AG09309 (cell line): ENCODE results near the gene FLACC1.
"Not testable (repeated sequence)": the region's sequence is repeated elsewhere in the genome, so short reads cannot be mapped to it uniquely, and the experiment has no call there.

Experiments used
- DNase-seq: peaks from one replicate; pipeline ENCODE4 v3.0.0-alpha.2; 2010; ENCODE audit warnings: low read depth
- H3K4me3 ChIP-seq: 2 replicates; pipeline ENCODE4 v1.5.1; 2011; ENCODE audit warnings: mild to moderate bottlenecking, low read depth, low read length, moderate library complexity; ENCODE audit not compliant: control insufficient read depth
- CTCF ChIP-seq: IDR thresholded peaks from 2 replicates; pipeline ENCODE4 v1.5.1; 2011; ENCODE audit warnings: mild to moderate bottlenecking, low read depth, low read length, inconsistent platforms; ENCODE audit not compliant: insufficient read depth, control insufficient read depth; ENCODE audit errors: missing control alignments

FLACC1 gene

GRCh38 chr2:201249889-201250288 lies 107.3 kb downstream of the FLACC1 start:
- DNase-seq = no peak
- no peak overlapping the region for H3K4me3 ChIP-seq
- no peak for TF ChIP-seq CTCF

GRCh38 chr2:201248288-201248844 lies 108.8 kb downstream of the FLACC1 start:
- no peak for TF ChIP-seq CTCF
- DNase-seq = no peak
- H3K4me3 ChIP-seq = no peak overlapping the region

GRCh38 chr2:201246280-201246679 lies 110.9 kb downstream of the FLACC1 start:
- DNase-seq = no peak
- no peak overlapping the region for H3K4me3 ChIP-seq
- no peak for TF ChIP-seq CTCF

GRCh38 chr2:201244829-201245228 lies 112.3 kb downstream of the FLACC1 start:
- H3K4me3 ChIP-seq = no peak overlapping the region
- TF ChIP-seq CTCF = no peak
- DNase-seq = no peak

GRCh38 chr2:201242571-201243277 lies 114.4 kb downstream of the FLACC1 start:
- no peak overlapping the region for H3K4me3 ChIP-seq
- DNase-seq = no peak
- no peak for TF ChIP-seq CTCF

GRCh38 chr2:201239167-201239935 lies 117.8 kb downstream of the FLACC1 start:
- not testable (repeated sequence) for H3K4me3 ChIP-seq, DNase-seq
